Activated CD4-positive, alpha-beta T cell treated with anti-CD3 and anti-CD28 coated beads for 4 hours (primary cell): ENCODE data around the gene IMPDH1.

Source experiments
- DNase-seq, 2 donors: peaks; one replicate each; pipeline ENCODE4 v3.0.0-alpha.2; 2020

IMPDH1 gene

DNA sequence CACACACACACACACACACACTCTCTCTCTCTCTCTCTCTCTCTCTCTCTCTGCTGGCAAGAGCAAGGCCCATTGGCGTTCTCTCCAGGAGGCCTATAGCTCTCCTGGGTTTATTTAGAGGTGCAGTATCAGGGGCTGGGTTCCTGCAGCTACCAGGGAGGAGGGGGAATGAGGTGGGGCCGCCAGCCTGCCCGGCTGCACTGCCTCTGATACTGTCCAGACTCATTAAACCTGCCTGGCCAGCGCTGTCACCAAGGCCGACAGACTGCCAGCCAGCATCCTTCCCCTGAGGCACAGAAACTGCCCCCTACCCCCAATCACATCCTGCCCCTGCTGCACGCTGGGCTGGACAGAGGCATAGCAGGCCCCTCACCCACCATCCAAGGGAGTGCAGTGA lies 52.6 kb downstream of the IMPDH1 start:
- no peak for DNase-seq

DNA sequence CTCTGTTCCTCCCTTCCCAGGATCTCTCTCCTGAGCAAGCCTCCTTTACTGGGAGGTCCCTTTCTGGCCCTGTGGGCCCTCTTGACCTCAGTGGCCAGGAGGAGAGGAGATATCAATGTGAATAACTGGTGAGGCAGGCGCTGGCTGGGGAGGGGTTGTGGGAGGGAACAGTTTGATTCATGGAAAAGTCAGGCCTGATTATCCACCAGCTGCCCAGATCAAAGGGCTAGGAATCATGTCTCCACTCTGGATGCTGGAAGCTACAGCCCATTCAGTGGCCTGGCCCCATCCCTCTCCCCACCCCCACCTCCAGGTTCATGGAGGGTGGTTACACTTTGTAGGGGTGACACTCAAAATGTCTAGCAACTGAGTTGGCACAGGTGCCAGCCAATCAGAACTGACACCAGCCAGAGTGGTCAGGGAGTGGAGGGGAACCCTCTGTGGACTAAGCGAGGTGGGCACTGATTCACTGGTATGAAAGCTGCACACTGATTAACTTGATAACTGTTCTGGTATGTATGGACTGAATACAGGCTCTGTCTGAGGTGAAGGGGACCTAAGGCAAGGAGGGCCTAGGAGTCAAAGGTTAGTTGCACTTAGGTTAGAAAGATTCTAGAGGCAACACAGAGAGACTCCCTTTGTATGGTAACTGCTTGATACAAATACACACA lies 53.1 kb downstream of the IMPDH1 start:
- DNase-seq: no peak

DNA sequence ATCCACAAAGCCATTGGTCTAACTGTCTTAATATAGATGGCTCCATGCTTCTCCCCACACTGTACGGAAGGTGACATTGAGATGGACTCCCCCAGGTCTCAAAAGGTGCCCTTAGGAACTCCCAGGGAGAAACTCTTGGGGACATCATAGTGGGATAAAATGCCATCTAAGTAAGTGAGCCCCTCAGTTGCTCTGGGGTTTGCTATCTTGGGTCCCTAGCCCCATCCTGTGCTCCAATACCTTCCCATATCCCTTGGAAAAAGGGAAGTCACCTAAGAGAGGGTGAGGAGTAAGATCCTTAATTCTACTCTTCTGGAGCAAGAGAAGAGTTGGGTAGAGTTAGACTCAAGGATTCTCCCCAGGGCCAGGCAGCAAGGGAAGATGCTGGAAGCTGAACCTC lies 56.2 kb downstream of the IMPDH1 start:
- no peak for DNase-seq

DNA sequence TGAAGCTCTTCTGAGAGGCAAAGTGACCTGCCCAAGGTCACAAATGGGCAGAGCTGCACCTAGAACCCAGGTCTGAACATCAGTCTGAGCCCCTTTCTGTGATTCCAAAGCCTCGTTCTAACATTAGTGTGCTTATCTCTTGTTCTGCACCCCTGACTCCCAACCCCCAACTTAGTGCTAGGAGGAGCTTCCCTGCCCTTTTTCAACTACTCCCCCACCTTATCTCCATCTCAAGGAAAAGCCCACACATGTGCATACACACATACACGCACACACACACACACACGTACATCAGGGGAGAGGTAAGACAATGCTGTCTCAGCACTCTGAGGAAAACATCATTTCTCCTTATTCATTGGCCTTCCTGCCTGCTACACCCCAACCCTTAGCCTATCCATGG lies 56.6 kb downstream of the IMPDH1 start:
- no peak for DNase-seq

DNA sequence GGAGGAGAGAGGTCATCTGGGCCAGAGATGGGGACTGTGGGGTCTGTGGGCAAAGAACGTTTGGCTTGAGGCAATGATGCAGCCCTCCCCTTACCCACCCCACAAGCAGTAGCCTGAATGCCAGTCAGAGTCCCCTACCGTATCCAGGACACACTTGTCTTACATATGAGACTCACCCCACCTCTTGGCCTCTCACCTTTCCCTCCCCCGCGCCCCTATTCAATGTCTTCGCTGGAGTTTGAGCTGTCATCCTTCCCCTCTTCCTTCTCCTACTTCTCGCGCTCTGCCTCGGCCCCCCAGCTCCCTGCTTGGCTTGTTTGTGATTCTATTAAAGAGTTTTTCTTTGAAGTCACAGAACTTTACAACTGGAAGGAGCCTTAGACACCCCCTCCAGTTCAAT lies 57.1 kb downstream of the IMPDH1 start:
- DNase-seq: no peak

DNA sequence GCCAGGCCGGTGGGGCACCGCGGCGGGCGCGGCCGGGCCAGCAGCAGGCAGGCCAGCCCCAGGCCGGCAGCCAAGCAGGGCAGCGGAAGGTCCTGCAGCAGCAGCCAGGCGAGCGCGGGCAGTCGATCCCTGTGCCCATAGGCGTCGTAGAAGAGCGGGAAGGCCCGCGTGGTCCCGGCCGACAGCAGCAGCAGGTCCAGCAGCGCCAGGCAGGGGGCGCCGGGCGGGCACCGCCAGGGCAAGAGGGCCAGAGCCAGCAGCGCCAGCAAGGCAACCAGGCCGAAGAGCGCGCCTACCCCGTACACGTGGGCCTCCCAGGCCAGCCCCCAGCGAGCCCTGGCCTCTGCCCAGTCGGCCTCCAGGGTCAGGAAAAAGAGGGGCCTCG lies 57.6 kb downstream of the IMPDH1 start:
- DNase-seq: peak; percentile 22

DNA sequence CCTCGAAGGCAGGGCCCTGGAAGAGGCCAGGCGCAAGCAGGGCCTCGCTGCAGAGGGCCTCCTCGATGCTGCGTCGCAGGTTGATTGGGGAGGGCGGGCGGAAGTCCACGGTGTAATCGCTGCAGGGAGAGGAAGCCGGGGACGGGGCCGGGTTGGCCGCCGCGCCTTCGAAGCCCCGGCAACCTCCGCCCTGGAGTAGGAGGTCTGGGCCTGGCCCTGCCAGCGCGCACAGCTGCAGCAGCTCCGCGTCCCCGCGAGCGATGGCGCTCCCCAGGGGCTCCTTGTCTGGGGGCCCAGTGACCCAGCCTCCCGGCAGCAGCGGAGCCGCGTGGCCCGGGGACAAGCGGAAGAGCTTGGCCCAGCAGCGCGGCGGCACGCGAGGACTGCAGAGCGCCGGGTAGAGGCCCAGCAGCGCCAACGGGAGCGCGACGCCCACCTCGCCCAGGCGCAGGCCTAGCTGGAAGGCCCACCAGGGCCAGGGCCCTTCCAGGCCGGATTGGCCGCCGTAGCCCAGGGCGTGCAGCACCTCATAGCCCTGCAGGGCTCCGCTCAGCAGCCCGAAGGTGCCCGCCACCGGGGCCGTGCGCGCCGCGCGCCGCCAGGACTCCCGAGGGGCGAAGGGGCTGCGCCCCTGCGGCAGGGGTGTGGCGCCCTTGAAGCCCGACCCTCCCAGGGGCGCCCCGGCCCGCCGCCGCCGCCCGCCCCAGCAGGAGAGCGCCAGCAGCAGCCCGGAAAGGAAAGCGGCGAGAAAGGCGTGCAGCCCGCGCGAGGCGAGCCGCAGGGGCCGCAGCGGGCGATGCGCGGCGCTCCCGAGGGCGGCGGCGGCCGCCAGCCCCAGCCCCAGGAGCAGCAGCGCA lies 58.3 kb downstream of the IMPDH1 start:
- no peak for DNase-seq

DNA sequence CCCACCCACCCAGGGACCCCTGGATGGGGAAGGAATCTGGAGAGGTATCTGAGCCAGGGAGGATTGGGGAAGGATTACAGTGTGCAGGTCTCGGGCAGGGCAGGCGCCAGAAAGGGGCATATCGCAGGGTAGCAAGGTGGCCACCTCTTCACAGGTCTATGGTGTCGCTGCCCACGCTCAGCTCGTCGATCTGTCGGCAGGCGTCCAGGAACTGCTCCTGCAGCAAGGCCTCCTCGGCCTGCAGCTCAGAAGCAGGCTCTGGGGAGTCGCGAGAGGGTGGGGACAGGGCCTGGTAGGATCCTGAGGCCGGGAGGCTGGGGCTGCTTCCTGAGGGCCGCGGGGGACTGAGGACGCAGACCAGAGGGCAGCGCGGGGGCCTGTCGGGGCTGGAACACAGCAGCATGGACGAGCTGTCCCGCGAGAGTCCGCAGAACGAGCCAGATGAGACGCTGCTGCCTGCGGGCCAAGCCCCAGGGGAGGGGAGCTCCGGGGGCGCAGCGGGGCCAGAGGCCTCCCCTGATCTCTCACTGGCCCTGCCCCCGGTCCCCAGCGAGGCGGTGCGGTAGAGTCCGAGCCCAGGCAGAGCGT lies 59.0 kb downstream of the IMPDH1 start:
- DNase-seq: no peak

DNA sequence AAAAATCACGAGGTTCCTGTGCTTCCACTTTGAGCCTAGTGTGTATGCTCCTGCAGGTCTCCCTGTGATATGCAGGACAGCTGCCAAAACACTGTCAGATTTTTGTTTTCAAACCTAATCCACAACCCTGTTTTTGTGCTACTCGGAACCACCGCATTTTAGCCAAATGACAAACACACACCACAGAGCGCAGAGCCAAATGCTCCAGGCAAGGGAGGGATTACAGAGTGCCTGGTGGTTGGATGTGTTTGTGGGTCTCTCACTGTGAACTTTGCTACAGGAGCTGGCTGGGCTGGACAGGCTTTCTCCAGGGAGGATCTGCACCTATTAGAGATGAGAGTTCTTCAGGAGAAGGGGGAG lies 60.3 kb downstream of the IMPDH1 start:
- DNase-seq: no peak

DNA sequence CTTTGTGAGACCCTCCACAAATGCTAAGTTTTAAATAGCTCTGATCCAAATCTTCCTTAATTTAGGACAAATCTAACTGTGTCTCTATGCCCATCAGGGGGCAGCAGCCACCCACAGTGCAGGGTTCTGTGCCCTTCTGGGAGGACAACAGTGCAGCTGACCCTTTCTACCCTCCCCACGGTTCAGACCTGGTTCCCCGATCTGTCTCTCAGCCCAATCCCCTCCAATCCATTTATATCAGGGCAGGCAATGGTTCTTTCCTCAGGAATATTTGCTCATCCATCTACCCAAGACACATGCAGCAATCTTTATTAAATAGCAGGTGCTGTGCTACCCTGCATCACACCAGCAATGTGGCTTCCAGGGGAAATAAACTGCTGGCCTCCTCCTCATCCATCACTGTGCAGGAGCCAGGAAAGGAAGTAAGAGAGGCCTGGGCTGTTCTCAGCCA lies 62.1 kb downstream of the IMPDH1 start:
- DNase-seq: peak; percentile 29 to 43

DNA sequence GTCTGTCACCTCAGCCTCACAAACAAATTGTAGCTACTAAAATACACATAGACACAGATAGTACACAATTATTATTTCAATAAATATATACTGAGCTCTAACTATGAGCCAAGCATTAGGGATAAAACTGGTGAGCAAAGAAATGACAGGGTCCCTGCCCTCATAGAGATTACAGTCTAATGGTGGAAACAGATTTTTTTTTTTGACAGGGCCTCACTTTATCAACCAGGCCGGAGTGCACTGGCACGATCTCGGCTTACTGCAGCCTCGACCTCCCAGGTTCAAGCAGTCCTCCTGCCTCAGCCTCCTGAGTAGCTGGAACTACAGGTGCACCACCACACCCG lies 65.4 kb downstream of the IMPDH1 start:
- no peak for DNase-seq

DNA sequence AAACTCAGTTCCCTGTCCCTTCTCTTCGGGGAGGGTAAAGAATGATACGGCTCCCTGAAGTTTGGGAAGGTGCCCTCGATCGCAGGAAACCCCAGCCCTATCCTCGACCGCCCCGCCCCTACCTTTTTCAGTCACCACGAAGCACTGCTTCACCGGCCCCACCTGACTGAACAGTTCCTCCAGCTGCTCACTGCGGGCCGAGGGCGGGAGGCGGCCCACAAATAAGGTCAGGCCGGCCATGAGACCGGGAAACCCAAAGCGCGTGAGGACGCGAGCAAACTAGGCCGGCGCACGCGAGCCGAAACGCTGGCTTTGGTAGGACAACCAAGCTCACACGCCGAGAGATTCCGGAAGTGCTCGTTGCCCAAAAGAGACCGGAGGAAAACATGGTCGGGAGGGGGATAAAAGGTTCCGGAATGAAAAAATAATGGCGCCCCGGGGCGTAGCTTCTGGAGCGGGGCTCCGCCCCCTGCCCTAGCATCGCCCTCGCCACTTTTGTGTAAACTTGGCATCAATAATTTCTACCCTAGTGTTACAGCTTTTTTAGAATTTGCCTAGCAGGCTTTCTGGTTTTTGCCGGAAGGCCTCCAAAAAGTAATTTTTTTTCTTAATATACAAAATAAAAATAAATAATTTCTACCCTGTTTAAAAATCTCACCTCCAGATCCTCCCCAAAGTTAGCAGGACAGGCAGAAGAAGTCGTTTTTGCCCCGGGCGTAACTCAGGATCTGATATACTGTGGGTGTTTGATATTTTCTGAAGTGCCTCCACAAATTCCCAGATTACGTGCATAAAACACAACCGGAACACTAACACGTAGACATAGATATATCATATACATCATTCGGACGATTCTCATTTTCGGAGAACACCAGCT lies 66.0 kb downstream of the IMPDH1 start, which contains the start of gene RBM28:
Gene RBM28 (minus strand): TSS at position 355 of the 877 bp plus-strand sequence. CDS start 115 bp downstream, at position 240.
- peak; percentile 79 to 81 for DNase-seq
